ENCODE data around the gene UNC5B.
"Not testable (repeated sequence)": the region's sequence is repeated elsewhere in the genome, so short reads cannot be mapped to it uniquely, and the experiment has no call there.

UNC5B gene

GRCh38 chr10:71285986-71286385, 73.6 kb downstream of the UNC5B start:
- no peak for DNase-seq

DNA sequence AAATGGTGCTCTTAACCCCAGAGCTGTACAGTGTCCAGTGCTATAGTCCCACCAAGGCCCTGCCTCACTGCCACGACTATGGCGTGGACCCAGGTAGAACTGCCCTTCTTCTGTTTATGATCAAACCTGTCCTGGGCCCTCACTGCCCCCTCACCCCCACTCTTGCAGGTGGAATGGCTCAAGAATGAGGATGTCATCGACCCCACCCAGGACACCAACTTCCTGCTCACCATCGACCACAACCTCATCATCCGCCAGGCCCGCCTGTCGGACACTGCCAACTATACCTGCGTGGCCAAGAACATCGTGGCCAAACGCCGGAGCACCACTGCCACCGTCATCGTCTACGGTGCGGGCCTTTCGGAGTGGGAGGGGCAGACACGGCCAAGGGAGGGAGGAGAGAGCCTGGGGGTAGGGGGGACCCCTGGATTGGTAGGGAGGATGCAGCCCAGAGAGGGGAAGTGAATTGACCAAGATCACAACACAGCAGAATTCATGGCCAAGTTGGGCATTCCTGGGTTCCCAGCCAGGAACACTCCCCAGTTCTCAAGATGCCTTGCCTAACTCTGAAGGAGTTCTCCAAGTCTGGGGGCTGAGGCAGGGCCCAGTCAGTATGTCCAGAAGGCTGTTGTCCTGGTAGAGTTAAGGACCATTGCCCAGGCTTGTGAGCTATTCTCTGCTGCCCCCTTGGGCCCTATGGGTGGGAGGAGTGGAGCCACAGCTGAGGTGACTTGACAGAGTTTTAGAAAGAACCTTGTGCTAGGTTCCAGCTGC, 74.3 kb downstream of the UNC5B start:
- no peak for DNase-seq

GRCh38 chr10:71287456-71287855, 75.1 kb downstream of the UNC5B start:
- DNase-seq, result no peak

GRCh38 chr10:71288461-71288860, 76.1 kb downstream of the UNC5B start:
- DNase-seq, result no peak

DNA sequence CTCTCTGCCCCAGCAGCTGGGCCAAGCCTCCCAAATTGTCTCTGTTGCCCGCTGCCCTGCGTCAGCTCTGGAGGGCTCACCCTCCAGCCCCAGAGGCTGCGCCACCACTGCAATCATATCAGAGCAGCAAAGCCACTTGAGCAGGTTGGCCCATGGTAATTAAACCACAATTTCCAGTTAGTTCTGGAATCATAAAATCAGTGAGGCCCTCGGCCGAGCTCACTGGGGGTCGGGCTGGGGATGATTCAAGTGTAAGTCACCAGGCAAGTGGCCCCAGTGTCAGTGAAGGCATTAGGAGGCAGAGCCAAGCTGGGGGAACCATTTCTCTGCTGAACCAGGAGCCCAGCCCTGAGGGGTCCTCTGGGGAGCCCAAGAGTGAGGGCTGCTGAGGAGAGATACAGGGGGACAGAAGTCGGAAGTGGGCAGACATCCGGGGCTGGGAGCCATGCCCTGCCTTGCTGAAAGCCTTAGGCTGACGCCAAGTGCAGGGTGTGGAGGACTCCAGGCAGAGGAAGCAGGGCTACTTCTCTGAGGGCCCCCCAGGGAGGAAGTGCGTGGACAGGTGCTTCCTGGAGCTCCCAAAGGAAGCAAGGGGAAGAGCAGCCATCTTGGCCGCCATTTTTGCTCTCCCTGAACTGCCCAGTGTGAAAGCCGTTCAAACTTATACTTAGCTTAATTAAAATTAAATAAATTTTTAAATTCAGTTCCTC, 77.2 kb downstream of the UNC5B start:
- no peak for DNase-seq

- no peak for DNase-seq
These were observed 78.0 kb downstream of the UNC5B start for GRCh38 chr10:71290331-71290730.

GRCh38 chr10:71290806-71291527, 78.6 kb downstream of the UNC5B start:
- DNase-seq, result no peak

- DNase-seq, result no peak
These were observed 79.1 kb downstream of the UNC5B start for GRCh38 chr10:71291528-71291900.

- no peak for DNase-seq
These were observed 80.5 kb downstream of the UNC5B start for GRCh38 chr10:71292624-71293445.

DNA sequence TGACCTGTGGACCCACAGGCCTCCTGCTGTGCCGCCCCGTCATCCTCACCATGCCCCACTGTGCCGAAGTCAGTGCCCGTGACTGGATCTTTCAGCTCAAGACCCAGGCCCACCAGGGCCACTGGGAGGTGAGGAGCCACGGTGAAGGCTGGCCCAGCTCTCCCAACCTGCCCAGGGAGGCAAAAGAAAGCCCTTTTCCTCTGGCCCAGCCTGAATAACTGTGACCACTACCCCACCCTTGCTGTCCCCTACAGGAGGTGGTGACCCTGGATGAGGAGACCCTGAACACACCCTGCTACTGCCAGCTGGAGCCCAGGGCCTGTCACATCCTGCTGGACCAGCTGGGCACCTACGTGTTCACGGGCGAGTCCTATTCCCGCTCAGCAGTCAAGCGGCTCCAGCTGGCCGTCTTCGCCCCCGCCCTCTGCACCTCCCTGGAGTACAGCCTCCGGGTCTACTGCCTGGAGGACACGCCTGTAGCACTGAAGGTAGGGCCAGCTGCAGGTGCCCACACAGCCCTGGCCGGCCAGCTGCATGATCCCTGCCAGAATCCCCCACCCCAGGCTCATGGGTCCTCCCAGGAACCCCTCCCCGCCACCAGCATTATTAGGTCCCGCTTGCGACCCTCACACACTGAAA, 81.2 kb downstream of the UNC5B start:
- DNase-seq, result no peak

DNA sequence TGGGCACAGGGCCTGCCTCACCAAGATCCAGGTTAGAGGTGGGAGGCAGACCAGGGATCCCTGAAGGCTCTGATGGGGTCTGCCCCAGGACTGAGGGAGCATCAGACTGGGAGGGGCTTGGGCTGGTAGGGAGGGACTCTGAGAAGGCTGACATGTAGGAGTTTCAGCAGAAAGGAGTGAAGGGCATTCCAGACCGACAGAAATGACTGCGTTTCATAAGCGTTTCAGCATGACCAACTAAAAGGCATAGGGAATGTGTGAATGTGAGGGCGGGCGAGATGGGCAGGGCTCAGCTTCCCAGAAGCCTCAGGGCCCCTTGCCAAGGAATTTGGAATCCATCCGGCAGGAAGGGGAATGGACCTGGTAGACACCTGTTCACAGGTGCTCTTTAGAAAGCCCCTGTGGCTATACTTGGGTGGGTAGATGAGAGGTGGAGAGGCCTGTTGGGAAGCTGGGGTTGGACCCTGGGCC, 81.8 kb downstream of the UNC5B start:
- no peak for DNase-seq

DNA sequence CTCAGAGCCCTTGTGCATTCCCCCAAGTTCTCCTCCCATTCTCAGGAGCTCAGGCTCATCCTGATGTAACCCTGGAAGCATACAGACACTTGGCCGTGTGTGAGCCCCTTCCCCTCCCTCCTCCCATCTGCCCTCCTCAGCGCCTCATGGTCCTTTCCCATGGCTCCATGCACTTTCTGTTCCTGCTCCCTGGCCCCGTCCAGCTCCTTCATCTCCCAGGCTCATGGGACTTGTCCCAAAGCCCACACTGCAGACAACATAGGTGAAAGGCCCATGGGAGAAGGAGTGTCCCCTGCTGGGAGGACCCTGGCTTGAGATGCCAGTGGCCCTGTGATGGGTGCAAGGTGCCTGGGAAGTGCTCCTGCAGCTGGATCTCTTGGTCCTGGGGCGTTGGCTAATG, 82.5 kb downstream of the UNC5B start:
- no peak for DNase-seq

DNA sequence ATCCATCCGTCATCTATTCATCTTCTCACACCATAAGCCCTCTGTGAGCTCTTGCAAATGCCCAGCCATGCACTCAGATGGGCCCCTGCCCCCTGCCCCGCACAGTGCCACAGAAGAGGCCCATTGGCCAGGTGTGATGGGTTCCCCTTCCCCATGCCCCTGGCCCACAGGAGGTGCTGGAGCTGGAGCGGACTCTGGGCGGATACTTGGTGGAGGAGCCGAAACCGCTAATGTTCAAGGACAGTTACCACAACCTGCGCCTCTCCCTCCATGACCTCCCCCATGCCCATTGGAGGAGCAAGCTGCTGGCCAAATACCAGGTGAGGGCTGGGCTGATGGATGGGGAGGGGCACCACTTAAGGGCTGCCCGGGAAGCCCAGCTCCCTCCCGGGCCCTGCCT, 83.3 kb downstream of the UNC5B start:
- DNase-seq, result no peak

DNA sequence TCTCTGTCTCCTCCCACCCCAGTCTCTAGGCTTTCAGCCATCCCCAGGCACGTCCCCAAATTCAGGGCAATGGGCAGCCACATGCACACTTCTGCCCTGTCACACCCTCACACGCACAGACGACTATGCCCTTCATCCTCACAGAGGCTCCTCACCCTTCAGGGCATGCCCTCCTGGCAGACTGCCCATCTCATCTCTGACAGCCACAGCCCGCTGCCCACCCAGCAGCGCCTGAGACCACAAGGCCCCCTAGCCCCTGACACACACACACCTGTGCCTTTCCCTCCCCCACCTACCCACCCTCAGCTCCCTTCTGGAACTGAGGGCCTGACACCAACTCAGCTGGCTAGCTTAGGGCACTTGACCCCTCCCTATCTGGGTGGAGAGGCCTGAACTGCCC, 83.7 kb downstream of the UNC5B start:
- DNase-seq, result no peak

DNA sequence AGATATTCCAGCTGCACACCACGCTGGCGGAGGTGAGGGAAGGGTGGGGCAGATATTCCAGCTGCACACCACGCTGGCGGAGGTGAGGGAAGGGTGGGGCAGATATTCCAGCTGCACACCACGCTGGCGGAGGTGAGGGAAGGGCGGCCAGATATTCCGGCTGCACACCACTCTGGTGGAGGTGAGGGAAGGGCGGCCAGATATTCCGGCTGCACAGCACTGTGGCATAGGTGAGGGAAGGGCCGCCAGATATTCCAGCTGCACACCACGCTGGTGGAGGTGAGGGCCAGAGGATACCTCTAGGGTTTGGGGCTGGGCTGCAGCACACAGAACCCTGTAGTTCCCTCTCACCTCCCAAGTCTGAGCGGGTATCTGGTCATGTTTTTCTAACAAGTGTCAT, 84.4 kb downstream of the UNC5B start:
- DNase-seq, result not testable (repeated sequence)

- no peak for DNase-seq
These were observed 85.0 kb downstream of the UNC5B start for GRCh38 chr10:71297343-71297742.

- DNase-seq, result no peak
These were observed 86.9 kb downstream of the UNC5B start for GRCh38 chr10:71299071-71299785.

GRCh38 chr10:71300555-71301370, 88.4 kb downstream of the UNC5B start:
- no peak for DNase-seq

DNA sequence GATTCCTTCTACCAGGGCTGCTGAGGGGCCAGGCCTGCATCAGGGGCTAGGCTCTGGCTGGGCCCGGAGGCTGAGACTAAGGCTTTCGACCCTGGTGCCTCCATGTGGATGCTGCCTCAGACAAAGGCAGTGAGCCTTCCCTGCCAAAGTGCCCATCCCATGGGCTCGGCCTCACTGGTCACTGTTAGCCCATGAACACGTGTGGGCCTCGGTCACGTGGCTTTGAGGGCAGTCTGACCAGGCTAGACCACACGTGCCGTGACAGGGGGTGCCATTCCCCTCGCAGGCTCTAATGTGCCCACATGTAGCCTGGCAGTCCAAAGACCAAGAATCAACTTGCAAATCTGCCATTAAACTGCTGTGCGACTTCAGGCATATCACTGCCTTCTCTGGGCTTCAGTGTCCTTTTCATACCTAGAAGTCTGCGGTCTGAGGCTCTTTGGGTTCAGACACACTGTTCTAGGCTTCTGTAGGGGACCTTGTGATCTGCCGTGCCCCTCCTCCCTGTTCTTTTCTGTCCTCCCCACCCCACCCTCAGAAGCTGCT, 89.1 kb downstream of the UNC5B start:
- no peak for DNase-seq

DNA sequence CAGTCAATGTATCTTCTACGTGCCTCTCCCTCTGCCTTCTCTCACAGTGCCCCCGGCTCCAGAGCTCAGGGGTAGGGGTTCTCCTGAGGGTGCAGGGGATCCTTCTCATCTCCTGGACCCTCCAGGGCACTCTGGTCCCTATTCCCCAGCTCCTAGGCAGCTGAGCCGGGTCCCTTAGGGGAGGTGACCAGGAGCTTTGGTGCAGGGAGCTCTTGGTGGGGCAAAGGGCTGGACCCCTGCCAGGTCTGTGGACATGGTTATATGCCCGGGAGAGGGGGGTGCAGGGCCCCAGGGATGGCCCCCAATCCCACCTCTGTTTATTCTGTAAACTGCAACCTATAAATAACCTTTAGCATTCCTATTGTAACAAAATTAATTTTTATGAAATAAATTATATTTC, 90.1 kb downstream of the UNC5B start:
- DNase-seq, result no peak

Measured in NCI-H2081 treated with DMSO at 0.1 percent for 48 hours (cell line).